ENCODE measurements around the gene RBFOX2.
"Not testable (repeated sequence)": the region's sequence is repeated elsewhere in the genome, so short reads cannot be mapped to it uniquely, and the experiment has no call there.

Gene RBFOX2

DNA sequence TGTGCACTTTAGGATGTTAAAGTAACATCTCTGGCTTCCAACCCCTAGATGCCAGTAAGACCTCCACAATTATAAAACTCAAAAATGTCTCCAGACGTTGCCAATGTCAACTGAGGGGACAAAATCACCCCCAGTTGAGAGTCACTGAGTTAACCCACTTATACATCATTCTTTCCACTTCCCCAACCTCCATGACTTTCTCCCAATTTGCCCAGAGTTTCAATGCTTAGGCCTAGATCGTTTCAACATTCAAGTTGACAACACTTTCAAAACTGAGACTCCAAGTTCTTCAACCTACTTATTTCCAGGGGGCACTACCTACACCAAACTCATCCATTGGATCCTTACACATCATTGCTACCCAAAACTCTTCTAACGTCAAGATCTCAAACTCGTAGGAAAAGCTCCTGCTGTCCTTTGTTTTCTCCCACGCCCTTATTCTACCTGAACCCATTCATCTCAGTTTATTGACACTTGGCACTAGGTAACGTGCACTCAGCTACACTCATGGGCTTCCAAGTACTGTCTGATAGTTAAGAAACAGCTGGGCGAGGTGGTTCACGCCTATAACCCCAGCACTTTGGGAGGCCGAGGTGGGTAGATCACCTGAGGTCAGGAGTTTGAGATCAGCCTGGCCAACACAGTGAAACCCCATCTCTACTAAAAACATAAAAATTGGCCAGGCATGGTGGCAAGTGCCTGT, 24.5 kb downstream of the RBFOX2 start:
- no peak for DNase-seq

DNA sequence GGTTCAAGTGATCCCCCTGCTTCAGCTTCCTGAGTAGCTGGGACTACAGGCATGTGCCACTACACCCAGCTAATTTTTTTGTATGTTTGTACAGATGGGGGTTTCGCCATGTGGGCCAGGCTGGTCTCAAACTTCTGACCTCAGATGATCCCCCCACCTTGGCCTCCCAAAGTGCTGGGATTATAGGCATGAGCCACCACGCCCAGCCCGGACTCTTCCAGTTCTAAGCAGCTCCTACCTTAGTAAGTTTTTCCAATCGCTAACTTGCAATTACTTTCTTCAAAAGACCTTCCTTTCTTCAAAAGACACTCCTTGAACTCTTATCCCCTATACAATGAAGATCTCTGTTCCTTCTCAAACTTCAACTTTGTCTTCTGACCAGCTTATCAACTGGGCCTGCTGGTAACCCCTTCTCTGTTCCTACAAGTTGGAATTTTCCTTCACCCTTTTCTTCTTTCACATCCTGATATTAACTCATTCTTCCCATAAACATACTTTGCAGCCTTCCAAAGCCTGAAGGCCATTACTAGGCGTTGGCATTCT, 25.8 kb downstream of the RBFOX2 start:
- DNase-seq: no peak

- DNase-seq: no peak
These were observed 26.5 kb downstream of the RBFOX2 start for GRCh38 chr22:36002084-36002483.

DNA sequence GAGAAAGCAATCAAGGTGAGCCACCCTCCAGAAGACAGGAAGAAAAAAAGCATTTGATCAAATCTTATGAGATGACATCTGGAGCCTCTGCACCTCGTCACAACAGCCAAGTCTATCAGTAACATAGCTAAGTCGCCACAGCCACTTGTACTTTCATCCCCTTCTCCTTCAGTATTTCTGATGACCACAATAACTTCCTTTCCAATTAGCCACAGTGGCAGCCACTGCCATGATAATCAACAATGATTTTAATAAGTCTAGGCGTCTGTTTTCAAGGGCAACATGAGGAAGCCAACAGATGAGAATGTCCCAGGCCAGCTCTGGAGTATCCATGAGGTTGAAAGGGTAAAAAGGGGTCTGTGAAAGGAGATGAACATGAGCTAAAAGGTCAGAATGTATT, 29.9 kb downstream of the RBFOX2 start:
- no peak for DNase-seq

DNA sequence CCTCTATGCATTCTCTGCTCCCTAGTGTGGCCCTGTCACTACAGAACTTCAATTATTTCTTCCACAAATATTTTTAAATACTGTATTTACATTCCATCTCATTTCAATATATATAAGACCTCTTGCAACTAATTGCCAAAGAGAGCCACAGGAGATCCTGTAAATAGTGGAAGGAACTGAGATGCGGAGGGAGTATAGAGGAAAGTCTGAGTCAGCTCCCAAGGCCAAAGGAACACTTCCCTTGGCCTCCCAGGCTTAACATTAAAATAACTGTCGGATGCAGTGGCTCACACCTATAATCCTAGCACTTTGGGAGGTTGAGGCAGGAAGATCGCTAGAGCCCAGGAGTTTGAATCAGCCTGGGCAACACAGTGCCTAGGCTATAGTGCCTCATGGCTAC, 31.2 kb downstream of the RBFOX2 start:
- no peak for DNase-seq

DNA sequence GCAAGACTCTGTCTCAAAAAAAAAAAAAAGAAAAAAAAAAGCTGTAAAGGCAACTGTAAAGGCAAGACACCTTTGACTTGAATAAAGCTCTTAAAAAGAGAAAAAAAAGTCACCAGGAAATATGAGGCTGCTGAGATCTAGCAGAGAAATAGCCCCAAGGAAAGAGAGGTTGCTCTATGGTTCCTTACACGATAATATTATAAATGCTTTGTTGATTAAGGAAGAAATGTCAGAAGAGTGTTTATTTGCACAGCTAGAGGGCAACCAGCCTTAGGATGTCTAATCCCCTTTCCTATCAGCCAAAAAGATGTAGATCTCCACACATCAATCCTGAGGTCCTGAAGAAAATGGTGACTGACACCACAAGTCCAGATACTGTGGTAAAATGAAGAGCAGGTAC, 32.0 kb downstream of the RBFOX2 start:
- DNase-seq: no peak

- DNase-seq: peak; percentile 92
These were observed 32.9 kb downstream of the RBFOX2 start for GRCh38 chr22:35995772-35996171.

- peak; percentile 39 for DNase-seq
These were observed 33.3 kb downstream of the RBFOX2 start for GRCh38 chr22:35995348-35995747.

GRCh38 chr22:35993727-35994126, 34.9 kb downstream of the RBFOX2 start:
- not testable (repeated sequence) for DNase-seq

GRCh38 chr22:35993048-35993714, 35.4 kb downstream of the RBFOX2 start:
- DNase-seq: no peak

DNA sequence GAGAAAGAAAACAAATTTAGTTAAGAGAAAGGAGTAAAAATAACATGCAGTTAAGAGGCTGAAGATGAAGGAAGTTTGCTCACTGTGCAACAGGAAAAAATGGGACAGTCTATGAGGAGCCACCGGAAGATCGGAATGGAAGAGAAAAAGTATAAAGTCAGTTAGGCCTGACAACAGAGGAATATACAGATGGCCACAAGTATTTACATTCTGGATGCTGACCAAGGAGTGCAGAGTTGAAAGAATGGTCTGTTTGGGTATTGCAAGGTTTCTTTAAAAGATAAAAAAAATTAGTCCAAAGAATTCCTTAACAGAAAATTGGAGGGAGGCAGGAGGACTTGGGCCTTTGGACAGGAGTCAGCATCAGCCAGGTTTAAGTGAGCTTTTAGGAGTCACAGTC, 37.5 kb downstream of the RBFOX2 start:
- DNase-seq: no peak

DNA sequence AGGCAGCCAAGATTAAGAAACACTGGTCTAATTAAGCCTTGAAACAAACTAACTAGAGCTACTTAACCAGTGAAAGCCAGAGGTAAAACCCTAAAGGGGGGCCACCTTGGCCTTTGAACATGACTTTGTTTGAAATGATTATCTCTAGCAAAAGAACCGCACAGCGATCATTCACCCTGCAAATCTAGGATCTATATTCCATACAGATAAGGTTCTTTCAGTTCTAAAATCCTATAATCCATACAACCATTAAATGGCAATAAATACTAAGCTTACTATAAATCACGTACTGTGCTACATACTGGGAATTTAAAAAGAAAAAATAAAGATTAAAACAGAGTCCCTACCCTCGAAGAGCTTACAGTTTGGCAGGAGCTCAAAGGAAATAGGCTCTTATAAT, 40.6 kb downstream of the RBFOX2 start:
- no peak for DNase-seq

DNA sequence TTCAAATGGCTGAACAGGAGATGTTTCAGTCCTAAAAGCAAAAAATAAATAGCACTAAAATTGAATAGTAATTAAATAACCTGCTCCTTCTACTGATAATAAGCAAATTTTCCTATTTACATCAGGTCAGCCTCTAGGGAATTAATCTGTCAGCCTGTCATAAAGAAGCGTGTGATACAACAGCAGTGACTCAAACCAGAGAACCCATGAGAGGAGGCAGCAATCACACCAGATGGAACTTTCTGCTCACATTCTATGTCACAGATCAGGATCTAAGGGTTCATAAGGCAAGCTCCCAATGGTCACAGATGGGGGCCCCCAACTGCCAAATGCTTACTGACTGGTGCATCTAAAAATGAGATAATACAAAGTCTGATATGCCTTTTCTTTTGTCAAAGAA, 41.1 kb downstream of the RBFOX2 start:
- no peak for DNase-seq

DNA sequence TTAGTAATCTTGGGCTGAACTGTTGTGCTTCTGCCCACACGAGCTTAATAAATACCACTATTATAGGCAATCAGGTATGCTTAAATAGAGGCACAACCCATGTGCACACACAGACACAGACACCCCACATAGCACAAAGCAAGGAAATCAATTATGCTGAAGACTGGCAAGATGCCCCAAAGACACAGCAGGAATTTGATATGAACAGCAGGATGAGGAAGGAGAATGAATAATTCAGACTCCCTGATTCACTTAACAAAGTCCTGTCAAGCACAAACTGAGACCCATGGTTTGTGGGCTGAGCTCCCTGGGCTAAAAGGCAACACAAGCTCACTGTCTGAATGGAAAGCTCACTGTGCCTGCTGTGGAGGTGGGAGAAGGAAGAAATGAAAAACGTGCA, 42.5 kb downstream of the RBFOX2 start:
- no peak for DNase-seq

DNA sequence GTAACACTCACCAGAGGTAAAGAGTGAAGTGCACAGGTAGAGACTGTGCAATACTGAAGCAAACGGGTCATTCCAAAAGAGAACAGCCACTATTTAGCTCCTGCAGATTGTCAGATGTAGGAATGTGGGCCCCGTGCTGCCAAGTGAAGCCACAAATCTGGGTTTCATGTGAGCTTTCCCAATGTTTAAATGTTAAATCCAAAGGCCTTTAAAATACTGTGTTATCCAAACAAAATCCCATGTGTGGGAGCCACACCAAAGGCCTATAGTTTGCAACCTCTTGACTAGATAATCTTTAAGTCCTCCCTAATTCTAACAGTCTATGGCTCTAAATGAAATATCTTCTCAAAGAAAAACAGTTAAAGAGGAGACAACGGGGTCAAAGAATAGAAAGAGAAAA, 43.3 kb downstream of the RBFOX2 start:
- DNase-seq: no peak

DNA sequence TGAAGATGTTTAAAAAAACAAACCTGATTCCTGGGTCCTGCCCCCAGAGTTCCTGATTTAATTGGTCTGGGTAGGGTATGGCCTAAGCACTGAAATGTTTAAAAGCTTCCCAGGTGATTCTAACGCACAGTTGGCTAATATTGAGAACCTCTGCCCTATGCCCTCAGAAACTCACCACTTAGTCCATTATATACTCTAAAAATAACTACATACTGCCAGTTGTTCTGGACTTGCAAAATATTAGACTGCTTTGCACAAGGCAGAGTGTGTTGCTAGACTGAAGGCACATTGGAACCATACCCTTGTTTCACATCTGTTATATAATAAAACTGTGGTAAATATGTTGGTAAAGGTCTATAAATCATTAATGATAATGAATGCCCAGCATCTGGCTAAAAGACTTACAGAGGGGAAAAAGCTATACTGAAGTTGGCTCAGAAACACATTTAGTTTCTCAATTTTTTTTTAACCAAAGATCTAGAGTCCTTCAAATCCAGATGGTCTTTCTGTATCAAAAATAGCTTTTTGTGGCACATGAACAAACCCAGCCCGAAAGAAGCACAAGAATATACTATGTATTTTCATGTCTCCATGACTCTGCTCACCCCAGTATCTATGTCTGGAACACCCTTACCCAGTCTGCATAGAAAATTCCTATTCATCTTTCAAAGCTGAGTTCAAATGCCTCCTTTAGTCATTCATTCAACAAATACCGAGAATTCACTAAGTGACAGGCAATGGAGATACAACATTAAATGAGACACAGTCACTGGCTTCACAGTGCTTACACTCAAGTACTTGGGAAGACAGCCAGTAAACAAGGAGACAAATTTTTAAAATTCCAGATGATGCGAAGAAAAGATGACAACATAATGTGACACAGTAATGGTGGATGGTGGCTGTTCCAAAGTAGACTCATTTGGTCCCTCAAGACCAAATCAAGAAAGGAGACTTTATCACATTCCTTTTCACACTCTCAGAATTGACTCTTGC, 44.1 kb downstream of the RBFOX2 start:
- DNase-seq: no peak

DNA sequence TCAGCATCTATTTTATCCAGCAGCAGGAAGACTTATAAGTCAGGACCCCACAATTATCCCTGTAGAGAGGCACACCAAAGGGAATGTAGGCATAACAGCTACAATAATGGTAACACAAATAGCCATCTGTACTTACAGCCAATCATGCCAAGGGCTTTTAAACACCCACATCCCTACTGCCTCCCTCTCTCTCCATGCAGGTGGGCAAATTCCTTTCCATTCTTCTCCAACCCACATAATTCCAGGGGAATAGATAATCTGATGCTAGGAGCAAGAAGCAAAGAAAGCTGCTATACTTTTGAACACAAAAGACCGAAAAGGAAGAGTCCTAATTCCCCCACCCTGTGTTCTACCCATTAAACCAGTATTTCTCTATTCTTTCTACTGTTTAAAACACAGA, 46.7 kb downstream of the RBFOX2 start:
- DNase-seq: no peak

DNA sequence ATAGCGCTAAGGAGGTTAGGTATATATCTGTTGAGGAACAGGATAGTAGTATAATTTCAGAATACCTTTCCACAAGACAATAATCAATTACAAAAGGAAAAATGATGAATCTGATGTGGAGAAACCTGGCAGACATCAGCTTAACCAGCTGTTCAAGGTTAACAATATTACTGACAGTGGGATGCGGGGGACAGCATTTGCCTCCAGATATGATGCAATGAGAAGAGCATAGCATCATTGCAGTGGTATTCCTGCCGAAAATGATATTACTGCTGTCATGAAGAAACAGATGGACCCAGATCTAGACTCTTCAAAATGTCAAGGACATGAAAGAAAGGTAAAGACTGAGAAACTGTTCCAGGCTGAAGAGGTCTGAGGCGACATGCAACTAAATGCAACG, 49.7 kb downstream of the RBFOX2 start:
- DNase-seq: no peak

DNA sequence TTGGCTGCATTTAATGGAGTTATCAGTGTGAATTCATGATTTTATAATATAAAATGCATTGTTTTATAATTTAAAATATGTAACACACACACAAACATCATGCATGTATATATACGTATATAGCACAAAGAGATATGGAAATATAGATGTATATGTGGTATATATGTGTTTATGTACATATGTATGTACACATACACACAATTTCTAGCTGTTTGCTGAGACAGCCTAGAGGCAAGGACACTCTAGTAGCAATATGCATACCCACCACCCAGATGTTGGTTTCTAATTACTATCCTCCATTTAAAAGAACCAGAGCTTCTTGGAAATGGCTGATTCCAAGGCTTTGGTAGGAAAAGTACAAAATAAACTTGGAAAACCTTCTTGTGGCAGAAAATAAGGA, 50.4 kb downstream of the RBFOX2 start:
- DNase-seq: no peak

- no peak for DNase-seq
These were observed 51.5 kb downstream of the RBFOX2 start for GRCh38 chr22:35977136-35977535.

- no peak for DNase-seq
These were observed 55.2 kb downstream of the RBFOX2 start for GRCh38 chr22:35973388-35973787.

DNA sequence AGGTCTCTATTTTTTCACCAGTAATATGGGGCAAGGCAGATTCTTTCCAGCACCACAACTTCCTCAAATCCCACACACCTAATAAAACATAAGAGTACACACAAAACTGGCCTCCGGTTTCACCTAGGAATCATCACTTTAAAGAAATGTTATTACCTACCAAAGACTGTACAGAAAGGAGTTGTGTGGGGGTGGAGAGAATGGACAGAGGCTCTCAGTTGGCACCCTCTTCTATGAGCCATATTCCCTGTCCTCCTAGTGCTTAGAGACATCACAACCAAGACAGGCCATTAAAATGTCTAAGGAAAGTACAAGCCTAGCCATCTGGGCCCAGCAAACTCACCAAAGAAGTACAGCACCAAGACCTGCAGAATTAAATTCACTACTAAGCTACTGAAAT, 56.1 kb downstream of the RBFOX2 start:
- no peak for DNase-seq

DNA sequence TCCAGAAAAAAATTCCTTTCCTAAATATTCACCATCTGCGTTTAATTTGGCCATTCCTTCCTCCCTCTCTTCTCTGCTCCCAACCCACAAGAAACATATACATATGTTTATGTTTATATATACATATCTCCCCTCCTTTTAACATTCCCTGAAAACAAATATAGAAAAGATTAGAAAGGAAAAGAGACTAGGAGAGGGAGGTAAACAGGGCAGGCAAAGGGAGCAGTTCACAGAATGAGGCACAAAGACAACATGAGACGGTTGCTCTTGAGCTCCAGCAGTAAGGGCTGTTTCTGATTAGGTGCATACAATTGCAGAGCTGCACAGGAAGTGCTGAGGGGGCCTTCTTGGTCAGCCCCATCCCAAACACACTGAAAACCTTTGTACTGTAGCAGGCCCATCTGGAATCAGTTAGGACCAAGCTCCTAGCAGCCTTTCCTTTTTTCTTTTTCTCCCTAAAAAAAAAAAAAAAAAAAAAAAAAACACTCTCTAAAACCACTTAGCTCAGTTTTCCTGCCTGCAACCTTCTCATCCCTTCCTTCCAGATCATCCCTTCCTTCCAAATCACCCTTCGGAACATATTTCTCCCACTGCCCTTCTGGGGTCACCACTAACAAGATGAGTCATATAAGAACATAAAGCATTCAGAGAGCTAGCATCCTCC, 57.0 kb downstream of the RBFOX2 start:
- DNase-seq: peak; percentile 86

Measured in right hindlimb (tissue), 1 donor.